SK-N-SH treated with all-trans-retinoic acid at 6 μM for 48 hours (cell line): ENCODE measurements around the gene CDYL.

Experiments
- TF ChIP-seq, protein P1 (sequence below): fragments of 250-450 bp; sonication (Bioruptor Pico); IDR thresholded peaks from 2 replicates; pipeline ENCODE4 v1.5.1; 2021; ENCODE audit warnings: mild to moderate bottlenecking, moderate library complexity
- TF ChIP-seq, protein P2 (sequence below): fragments of 250-450 bp; sonication (Bioruptor Pico); IDR thresholded peaks from 2 replicates; pipeline ENCODE4 v1.8.0; 2020; ENCODE audit warnings: mild to moderate bottlenecking, moderate library complexity, borderline replicate concordance

DNA sequence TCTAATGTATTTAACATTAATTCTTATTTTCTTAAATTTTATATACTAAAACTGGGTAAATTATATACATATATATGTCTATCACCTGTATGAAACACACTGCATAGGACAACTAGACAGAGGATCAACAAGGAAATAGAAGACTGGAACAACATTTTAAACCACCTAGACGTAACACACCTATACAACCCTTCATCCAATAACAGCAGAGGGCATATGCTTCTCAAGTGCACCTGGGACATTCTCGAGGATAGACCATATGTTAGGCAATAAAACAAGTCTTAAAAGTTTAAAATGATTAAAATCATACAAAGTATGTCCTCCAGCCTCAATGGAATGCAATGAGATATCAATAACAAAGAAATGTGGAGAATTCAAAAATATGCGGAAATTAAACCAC is 182.4 kb downstream of the CDYL start:
- TF ChIP-seq, protein P1, sequence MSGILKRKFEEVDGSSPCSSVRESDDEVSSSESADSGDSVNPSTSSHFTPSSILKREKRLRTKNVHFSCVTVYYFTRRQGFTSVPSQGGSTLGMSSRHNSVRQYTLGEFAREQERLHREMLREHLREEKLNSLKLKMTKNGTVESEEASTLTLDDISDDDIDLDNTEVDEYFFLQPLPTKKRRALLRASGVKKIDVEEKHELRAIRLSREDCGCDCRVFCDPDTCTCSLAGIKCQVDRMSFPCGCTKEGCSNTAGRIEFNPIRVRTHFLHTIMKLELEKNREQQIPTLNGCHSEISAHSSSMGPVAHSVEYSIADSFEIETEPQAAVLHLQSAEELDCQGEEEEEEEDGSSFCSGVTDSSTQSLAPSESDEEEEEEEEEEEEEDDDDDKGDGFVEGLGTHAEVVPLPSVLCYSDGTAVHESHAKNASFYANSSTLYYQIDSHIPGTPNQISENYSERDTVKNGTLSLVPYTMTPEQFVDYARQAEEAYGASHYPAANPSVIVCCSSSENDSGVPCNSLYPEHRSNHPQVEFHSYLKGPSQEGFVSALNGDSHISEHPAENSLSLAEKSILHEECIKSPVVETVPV (CRISPR knock-in tag), result no peak
- TF ChIP-seq, protein P2, sequence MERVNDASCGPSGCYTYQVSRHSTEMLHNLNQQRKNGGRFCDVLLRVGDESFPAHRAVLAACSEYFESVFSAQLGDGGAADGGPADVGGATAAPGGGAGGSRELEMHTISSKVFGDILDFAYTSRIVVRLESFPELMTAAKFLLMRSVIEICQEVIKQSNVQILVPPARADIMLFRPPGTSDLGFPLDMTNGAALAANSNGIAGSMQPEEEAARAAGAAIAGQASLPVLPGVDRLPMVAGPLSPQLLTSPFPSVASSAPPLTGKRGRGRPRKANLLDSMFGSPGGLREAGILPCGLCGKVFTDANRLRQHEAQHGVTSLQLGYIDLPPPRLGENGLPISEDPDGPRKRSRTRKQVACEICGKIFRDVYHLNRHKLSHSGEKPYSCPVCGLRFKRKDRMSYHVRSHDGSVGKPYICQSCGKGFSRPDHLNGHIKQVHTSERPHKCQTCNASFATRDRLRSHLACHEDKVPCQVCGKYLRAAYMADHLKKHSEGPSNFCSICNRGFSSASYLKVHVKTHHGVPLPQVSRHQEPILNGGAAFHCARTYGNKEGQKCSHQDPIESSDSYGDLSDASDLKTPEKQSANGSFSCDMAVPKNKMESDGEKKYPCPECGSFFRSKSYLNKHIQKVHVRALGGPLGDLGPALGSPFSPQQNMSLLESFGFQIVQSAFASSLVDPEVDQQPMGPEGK (CRISPR knock-in tag), result no peak
